Activated naive CD8-positive, alpha-beta T cell (primary cell): Measurements from ENCODE around the gene RELB.
"Not testable (repeated sequence)": the region's sequence is repeated elsewhere in the genome, so short reads cannot be mapped to it uniquely, and the experiment has no call there.

ENCODE experiments used
- H3K27ac Mint-ChIP-seq: one replicate; pipeline ENCODE4 v1.8.0; 2021; ENCODE audit warnings: mixed read lengths
- H3K27me3 Mint-ChIP-seq: one replicate; pipeline ENCODE4 v1.8.0; 2021; ENCODE audit warnings: mixed read lengths
- H3K36me3 Mint-ChIP-seq: one replicate; pipeline ENCODE4 v1.8.0; 2021; ENCODE audit warnings: mixed read lengths
- H3K4me1 Mint-ChIP-seq: one replicate; pipeline ENCODE4 v1.8.0; 2021; ENCODE audit warnings: low read depth, mixed read lengths
- H3K4me3 Mint-ChIP-seq: one replicate; pipeline ENCODE4 v1.8.0; 2021; ENCODE audit warnings: mild to moderate bottlenecking, mixed read lengths
- H3K9me3 Mint-ChIP-seq: one replicate; pipeline ENCODE4 v1.8.0; 2021; ENCODE audit warnings: low read depth, mixed read lengths

The RELB gene

DNA sequence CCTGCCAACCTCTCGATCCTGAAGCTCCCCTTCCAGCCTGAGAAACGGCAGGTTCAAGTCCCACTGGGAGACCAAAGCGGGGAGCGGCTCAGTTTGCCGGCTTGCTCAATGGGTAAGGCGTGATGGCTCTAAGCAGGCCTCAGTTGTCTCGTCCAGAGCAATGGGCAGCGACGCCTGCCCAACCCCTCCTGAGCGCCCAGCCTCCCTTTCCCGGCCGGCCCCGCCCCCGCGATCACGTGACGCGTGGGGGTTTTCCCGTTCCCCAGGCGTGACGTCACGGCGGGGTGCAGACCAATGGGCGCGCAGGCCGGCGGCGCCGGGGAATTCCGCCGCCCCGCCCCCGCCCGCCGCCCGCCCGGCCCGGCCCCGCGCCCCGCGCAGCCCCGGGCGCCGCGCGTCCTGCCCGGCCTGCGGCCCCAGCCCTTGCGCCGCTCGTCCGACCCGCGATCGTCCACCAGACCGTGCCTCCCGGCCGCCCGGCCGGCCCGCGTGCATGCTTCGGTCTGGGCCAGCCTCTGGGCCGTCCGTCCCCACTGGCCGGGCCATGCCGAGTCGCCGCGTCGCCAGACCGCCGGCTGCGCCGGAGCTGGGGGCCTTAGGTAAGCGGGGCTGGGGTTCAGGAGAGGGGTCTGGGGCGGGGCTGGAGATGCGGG, at the start of gene RELB:
RELB (plus strand) TSS at position 378 of the 653 bp plus-strand sequence; CDS start at position 494, 116 bp downstream.
- peak within 1 kb of the TSS; percentile 95 for H3K4me3 Mint-ChIP-seq
- H3K36me3 Mint-ChIP-seq, result peaks cover 2% of the 10 kb centered on the region
- no peaks in the 10 kb centered on the region for H3K9me3 Mint-ChIP-seq
- H3K27me3 Mint-ChIP-seq, result no peaks in the 10 kb centered on the region
- peaks cover 14% of the 10 kb centered on the region for H3K4me1 Mint-ChIP-seq
- H3K27ac Mint-ChIP-seq, result peak within 1 kb of the TSS; percentile 99

GRCh38 chr19:44954278-44954648, 47.0 kb upstream of the RELB start:
- Mint-ChIP-seq H3K4me3 (peak overlapping the region; percentile 100), H3K4me1 (peaks cover 44% of the 10 kb centered on the region), H3K9me3 (no peaks in the 10 kb centered on the region), H3K36me3 (no peaks in the 10 kb centered on the region), H3K27ac (peak overlapping the region; percentile 100), H3K27me3 (no peaks in the 10 kb centered on the region)

- Mint-ChIP-seq H3K27me3 (no peaks in the 10 kb centered on the region), H3K36me3 (no peaks in the 10 kb centered on the region), H3K4me1 (peaks cover 51% of the 10 kb centered on the region)
Measured at GRCh38 chr19:44954649-44955504, 46.4 kb upstream of the RELB start, which contains the start of gene CLPTM1. Gene CLPTM1 (plus strand): TSS chr19:44955380. CDS start chr19:44955396, 16 bp downstream.

DNA sequence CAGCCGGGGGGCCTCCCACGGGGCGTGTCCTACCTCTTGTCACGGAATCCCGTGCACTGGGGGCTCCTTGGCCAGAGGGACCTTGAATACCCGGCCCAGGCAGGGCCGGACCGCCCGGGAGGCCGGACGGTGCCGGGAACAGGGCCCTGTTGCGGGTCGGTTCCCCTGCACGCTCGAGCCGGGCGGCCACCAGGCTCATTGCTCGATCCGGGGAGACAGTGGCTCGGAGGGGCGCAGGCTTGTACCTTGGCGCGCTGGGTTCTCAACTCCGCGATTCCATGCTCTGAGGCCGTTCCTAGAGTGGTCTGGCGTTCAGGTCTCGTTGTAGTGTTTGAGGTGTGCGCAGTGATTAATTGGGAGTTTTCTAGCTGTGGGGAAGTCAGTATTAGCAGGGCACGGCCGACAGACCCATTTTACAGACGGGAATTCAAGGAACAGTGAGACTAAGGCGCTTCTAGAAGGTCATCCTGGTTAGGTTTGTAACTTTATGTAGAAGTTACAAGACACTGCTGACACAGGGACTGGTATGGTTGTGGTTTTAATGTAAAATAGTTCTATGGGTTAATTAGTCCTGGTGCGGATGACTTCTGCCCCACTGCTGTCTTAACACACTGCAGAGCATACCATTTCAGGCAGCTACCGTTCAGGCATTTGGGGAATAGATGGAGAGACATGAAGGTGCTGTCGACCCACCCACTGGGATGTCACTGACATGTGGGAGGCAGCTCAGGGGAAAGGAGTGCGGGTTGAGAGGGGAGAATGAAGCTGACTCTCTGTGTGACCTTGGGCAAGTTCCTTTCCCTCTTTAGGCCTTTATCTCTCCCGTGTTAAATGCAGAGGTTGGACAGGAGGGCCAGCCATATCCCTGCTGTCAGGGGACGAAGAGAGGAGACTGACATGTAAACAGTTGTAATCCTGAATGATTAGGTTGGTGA, 45.5 kb upstream of the RELB start:
- Mint-ChIP-seq H3K4me3 (peak overlapping the region; percentile 100), H3K27ac (peak overlapping the region; percentile 89), H3K36me3 (no peaks in the 10 kb centered on the region), H3K9me3 (no peaks in the 10 kb centered on the region), H3K27me3 (no peaks in the 10 kb centered on the region), H3K4me1 (peaks cover 56% of the 10 kb centered on the region)

More at GRCh38 chr19:44954649-44955504, 46.4 kb upstream of the RELB start, which contains the start of gene CLPTM1:
- Mint-ChIP-seq H3K9me3 (no peaks in the 10 kb centered on the region), H3K4me3 (peak within 1 kb of the TSS; percentile 100), H3K27ac (peak within 1 kb of the TSS; percentile 100)

GRCh38 chr19:44957526-44957925, 43.7 kb upstream of the RELB start:
- H3K4me1 Mint-ChIP-seq, result peaks cover 53% of the 10 kb centered on the region
- H3K9me3 Mint-ChIP-seq, result no peaks in the 10 kb centered on the region
- H3K27me3 Mint-ChIP-seq, result no peaks in the 10 kb centered on the region
- H3K27ac Mint-ChIP-seq, result peak overlapping the region; percentile 70
- H3K4me3 Mint-ChIP-seq, result no peak overlapping the region
- no peaks in the 10 kb centered on the region for H3K36me3 Mint-ChIP-seq

GRCh38 chr19:44958090-44958489, 43.2 kb upstream of the RELB start:
- Mint-ChIP-seq H3K4me3 (no peak overlapping the region), H3K36me3 (no peaks in the 10 kb centered on the region), H3K4me1 (peaks cover 53% of the 10 kb centered on the region), H3K9me3 (no peaks in the 10 kb centered on the region), H3K27me3 (no peaks in the 10 kb centered on the region), H3K27ac (peak overlapping the region; percentile 70)

DNA sequence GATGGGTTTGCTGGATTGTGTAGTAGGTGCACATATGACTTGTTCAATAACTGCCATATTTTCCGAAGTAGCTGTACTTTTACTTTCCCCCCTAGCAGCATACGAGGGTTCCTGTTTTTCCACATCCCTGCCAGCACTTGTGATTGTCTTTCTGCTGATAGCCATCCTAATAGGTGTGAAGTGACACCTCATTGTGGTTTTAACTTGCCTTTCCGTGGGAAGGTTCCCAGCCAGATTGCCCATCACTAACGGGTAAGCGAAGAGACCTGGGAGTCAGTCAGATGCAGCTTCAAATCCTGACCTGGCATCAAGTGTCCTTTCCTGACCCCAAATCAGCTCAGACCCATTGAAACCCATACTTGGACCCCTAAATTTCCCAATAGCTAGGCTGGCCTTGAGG, 41.6 kb upstream of the RELB start:
- Mint-ChIP-seq H3K9me3 (no peaks in the 10 kb centered on the region), H3K27me3 (no peaks in the 10 kb centered on the region), H3K36me3 (no peaks in the 10 kb centered on the region), H3K4me1 (peaks cover 45% of the 10 kb centered on the region), H3K27ac (peak overlapping the region; percentile 64), H3K4me3 (no peak overlapping the region)

DNA sequence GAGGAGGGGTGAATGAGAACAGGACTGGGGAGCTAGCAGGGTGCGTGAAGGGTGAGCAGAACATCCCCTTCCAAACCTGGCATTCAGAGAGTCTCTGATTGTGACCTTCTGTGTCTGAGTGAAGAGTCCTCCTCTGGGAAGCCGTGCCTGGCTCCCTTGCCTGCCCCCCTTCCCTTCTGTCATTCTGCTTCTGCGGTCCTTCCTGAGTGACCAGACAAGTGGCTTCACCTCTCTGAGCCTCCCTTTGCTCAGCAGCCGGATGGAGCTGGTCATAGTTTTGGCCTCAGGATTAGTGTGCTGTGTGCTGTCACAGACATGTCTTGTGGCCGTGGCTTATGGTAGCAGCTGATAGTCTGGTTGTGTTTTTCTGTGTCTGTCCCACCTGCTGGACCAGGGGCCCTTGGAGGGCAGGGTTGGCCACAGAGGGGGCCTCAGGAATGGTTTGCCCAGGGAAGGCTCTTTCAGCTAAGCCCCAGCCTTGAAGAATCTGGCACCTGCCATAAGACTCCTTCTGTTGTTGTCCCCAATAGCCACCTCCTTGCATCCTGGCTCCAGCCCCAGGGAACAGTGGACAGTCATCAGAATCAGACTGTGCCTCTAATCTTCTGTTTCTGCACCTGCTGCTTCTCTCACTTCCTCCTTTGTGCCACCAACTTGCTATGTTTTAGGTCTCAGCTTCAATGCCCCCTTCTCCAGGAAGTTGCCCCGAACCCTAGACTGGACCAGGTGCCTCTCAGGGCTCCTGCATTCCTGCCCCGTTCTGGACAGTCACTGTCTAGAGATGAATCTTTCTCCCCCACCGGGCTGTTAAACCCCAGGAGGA, 40.1 kb upstream of the RELB start:
- Mint-ChIP-seq H3K4me3 (no peak overlapping the region), H3K36me3 (no peaks in the 10 kb centered on the region), H3K27me3 (no peaks in the 10 kb centered on the region), H3K9me3 (no peaks in the 10 kb centered on the region), H3K27ac (peak overlapping the region; percentile 79), H3K4me1 (peaks cover 40% of the 10 kb centered on the region)

DNA sequence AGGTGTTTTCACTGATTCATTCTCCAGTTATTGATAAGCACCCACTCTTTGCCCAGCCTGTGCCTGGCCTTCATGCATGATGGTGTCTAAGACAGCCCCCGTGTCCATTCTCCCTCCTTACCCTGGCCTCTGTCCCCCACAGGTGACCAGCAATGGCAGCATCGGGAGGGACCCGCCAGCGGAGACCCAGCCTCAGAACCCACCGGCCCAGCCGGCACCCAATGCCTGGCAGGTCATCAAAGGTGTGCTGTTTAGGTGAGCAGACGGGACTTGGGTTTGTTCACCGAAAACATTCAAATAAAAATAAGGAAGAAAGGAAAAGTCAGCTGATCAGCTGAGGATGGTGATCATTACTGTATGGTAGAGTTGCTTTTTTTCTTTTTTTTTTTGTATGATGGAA, 39.4 kb upstream of the RELB start:
- no peaks in the 10 kb centered on the region for H3K36me3 Mint-ChIP-seq
- H3K4me1 Mint-ChIP-seq, result peaks cover 33% of the 10 kb centered on the region
- H3K27ac Mint-ChIP-seq, result no peak overlapping the region
- no peaks in the 10 kb centered on the region for H3K27me3 Mint-ChIP-seq
- H3K9me3 Mint-ChIP-seq, result no peaks in the 10 kb centered on the region
- no peak overlapping the region for H3K4me3 Mint-ChIP-seq

- Mint-ChIP-seq H3K36me3 (no peaks in the 10 kb centered on the region), H3K27me3 (no peaks in the 10 kb centered on the region), H3K4me3 (no peak overlapping the region), H3K9me3 (no peaks in the 10 kb centered on the region), H3K4me1 (peaks cover 5% of the 10 kb centered on the region), H3K27ac (peak overlapping the region; percentile 48)
Measured at GRCh38 chr19:44968118-44968517, 33.1 kb upstream of the RELB start.

- no peaks in the 10 kb centered on the region for H3K9me3 Mint-ChIP-seq
Measured at GRCh38 chr19:44968670-44969069, 32.6 kb upstream of the RELB start.

GRCh38 chr19:44969437-44969836, 31.8 kb upstream of the RELB start:
- Mint-ChIP-seq H3K9me3 (no peaks in the 10 kb centered on the region), H3K27me3 (no peaks in the 10 kb centered on the region), H3K36me3 (peaks cover 2% of the 10 kb centered on the region), H3K4me1 (peaks cover 5% of the 10 kb centered on the region), H3K4me3 (no peak overlapping the region), H3K27ac (no peak overlapping the region)

More at GRCh38 chr19:44968670-44969069, 32.6 kb upstream of the RELB start:
- Mint-ChIP-seq H3K4me1 (peaks cover 5% of the 10 kb centered on the region), H3K27ac (no peak overlapping the region), H3K36me3 (no peaks in the 10 kb centered on the region), H3K4me3 (no peak overlapping the region), H3K27me3 (no peaks in the 10 kb centered on the region)

DNA sequence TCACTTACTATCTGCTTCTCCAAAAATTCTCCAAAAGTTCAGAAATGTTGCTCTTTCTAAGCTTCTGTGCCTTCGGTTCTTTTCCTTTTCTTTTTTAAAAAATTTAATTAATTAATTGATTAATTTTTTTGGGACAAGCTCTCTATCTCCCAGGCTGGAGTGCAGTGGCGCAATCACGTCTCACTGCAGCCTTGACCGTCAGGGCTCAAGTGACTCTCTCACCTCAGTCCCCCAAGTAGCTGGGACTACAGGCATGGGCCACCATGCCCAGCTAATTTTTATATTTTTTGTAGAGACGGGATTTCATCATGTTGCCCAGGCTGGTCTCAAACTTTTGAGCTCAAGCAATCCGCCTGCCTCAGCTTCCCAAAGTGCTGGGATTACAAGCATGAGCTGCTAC, 29.8 kb upstream of the RELB start:
- H3K4me1 Mint-ChIP-seq, H3K4me3 Mint-ChIP-seq: not testable (repeated sequence)

DNA sequence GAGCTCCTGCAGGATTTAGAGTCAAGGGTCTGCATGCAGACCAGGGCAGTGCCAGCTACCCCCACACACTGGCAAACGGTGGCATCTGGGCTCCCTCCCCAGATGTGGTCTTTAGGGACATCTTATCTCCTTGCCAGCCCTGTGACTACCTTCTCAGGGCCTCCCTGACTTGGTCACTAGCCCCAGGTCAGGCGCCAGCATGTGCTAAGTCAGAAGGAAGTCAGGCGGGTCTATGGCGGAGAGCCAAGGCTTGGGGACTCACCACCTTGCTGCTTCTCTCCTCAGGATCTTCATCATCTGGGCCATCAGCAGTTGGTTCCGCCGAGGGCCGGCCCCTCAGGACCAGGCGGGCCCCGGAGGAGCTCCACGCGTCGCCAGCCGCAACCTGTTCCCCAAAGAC, 28.5 kb upstream of the RELB start:
- no peaks in the 10 kb centered on the region for H3K9me3 Mint-ChIP-seq
- H3K36me3 Mint-ChIP-seq, result peaks cover 2% of the 10 kb centered on the region
- peaks cover 3% of the 10 kb centered on the region for H3K4me1 Mint-ChIP-seq
- no peaks in the 10 kb centered on the region for H3K27me3 Mint-ChIP-seq
- H3K4me3 Mint-ChIP-seq, result no peak overlapping the region
- no peak overlapping the region for H3K27ac Mint-ChIP-seq

More for the DNA sequence above, 29.8 kb upstream of the RELB start:
- H3K27ac Mint-ChIP-seq, H3K27me3 Mint-ChIP-seq, H3K36me3 Mint-ChIP-seq, H3K9me3 Mint-ChIP-seq: not testable (repeated sequence)
